Measurements from ENCODE around the gene NUP214. TPM values are rescaled to one million over a fixed set of nuclear protein-coding genes. Genes with fewer than 3 reads are reported as not detected.

The NUP214 gene
- total RNA-seq, 1 experiment from 2014 or later, result 35.5 TPM

GRCh38 chr9:131091352-131091992 lies 33.9 kb upstream of the NUP214 start:
- Histone ChIP-seq H3K4me3 (replicated peaks in 1 of 2; ENCODE audit: low read depth in 1 of 2, low read length in 2 of 2) (no peak overlapping the region), H3K27ac (ENCODE audit: low read depth, low read length) (no peak overlapping the region), H3K9me2 (ENCODE audit: insufficient read depth) (no peaks in the 10 kb centered on the region), H3K4me2 (ENCODE audit: low read length) (no peak overlapping the region), H3K4me1 (ENCODE audit: control insufficient read depth in 1 of 2, insufficient read depth in 2 of 2, low read length in 2 of 2) (peaks cover 5 to 13% of the 10 kb centered on the region in 2 experiments), H4K20me1 (ENCODE audit: insufficient read depth) (no peaks in the 10 kb centered on the region), H3K79me2 (ENCODE audit: insufficient read depth, low read length) (no peaks in the 10 kb centered on the region), H3K36me3 (ENCODE audit: control insufficient read depth in 1 of 2, insufficient read depth in 2 of 2, low read length in 2 of 2) (no peaks in the 10 kb centered on the region), H3K9me3 (ENCODE audit: control insufficient read depth in 1 of 2, insufficient read depth in 1 of 2, low read depth in 1 of 2, low read length in 2 of 2) (no peaks in the 10 kb centered on the region), H2AFZ (ENCODE audit: low read depth, low read length, poor library complexity, severe bottlenecking) (no peak overlapping the region), H3K27me3 (ENCODE audit: insufficient read depth, low read length) (no peaks in the 10 kb centered on the region), H3K9ac (ENCODE audit: low read length) (no peak overlapping the region)
- ATAC-seq (no peak), DNase-seq (ENCODE audit: low read depth, low spot score) (no peak)
- TF ChIP-seq CBX3 (IDR thresholded peaks at IDR 0.05; ENCODE audit: low read depth) (no peak), EZH2phosphoT487 (IDR thresholded peaks at IDR 0.05; ENCODE audit: borderline replicate concordance) (no peak), SRF (IDR thresholded peaks at IDR 0.05; ENCODE audit: low read depth) (no peak)
- TF ChIP-seq, protein P1, sequence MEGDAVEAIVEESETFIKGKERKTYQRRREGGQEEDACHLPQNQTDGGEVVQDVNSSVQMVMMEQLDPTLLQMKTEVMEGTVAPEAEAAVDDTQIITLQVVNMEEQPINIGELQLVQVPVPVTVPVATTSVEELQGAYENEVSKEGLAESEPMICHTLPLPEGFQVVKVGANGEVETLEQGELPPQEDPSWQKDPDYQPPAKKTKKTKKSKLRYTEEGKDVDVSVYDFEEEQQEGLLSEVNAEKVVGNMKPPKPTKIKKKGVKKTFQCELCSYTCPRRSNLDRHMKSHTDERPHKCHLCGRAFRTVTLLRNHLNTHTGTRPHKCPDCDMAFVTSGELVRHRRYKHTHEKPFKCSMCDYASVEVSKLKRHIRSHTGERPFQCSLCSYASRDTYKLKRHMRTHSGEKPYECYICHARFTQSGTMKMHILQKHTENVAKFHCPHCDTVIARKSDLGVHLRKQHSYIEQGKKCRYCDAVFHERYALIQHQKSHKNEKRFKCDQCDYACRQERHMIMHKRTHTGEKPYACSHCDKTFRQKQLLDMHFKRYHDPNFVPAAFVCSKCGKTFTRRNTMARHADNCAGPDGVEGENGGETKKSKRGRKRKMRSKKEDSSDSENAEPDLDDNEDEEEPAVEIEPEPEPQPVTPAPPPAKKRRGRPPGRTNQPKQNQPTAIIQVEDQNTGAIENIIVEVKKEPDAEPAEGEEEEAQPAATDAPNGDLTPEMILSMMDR (IDR thresholded peaks at IDR 0.05 in 2 of 3, conservative IDR thresholded peaks at IDR 0.05 in 1 of 3; ENCODE audit: borderline replicate concordance in 1 of 3, insufficient read depth in 1 of 3, low read depth in 2 of 3, low read length in 2 of 3), result no peak
- ChIA-PET RAD21 (ENCODE audit: low non-redundant PET in 1 of 2, low total read pairs in 2 of 2, uncharacterized antibody in 2 of 2, unreplicated experiment in 2 of 2) (no interaction called here), POLR2A (no interaction called here), CTCF (no interaction called here)
- no TSS peak for BruUV-seq (replicated peaks)
- intact Hi-C loops (cut with micrococcal nuclease), result no loop called here

GRCh38 chr9:131092030-131092429 lies 33.4 kb upstream of the NUP214 start:
- BruUV-seq (replicated peaks), result no TSS peak
- intact Hi-C loops (cut with micrococcal nuclease), result no loop called here
- H3K4me1 ChIP-seq (ENCODE audit: control insufficient read depth in 1 of 2, insufficient read depth in 2 of 2, low read length in 2 of 2), result peaks cover 5 to 17% of the 10 kb centered on the region in 2 experiments
- POLR2A ChIA-PET, result no interaction called here
- no peak overlapping the region for H3K9ac ChIP-seq (ENCODE audit: low read length)
- no peak for DNase-seq (ENCODE audit: low read depth, low spot score)
- TF ChIP-seq ELF1 (IDR thresholded peaks at IDR 0.05; ENCODE audit: borderline replicate concordance, low read depth), result no peak
- TF ChIP-seq EZH2 (IDR thresholded peaks at IDR 0.05), result no peak
- no peak overlapping the region for H3K4me2 ChIP-seq (ENCODE audit: low read length)
- no peaks in the 10 kb centered on the region; the same call in 1 of the 2 replicates for H3K79me2 ChIP-seq (ENCODE audit: insufficient read depth, low read length)
- no peaks in the 10 kb centered on the region for H3K9me2 ChIP-seq (ENCODE audit: insufficient read depth)
- no peak overlapping the region for H2AFZ ChIP-seq (ENCODE audit: low read depth, low read length, poor library complexity, severe bottlenecking)
- RAD21 ChIA-PET (ENCODE audit: low non-redundant PET in 1 of 2, low total read pairs in 2 of 2, uncharacterized antibody in 2 of 2, unreplicated experiment in 2 of 2), result no interaction called here
- no peaks in the 10 kb centered on the region for H3K9me3 ChIP-seq (ENCODE audit: control insufficient read depth in 1 of 2, insufficient read depth in 1 of 2, low read depth in 1 of 2, low read length in 2 of 2)
- H4K20me1 ChIP-seq (ENCODE audit: insufficient read depth), result no peaks in the 10 kb centered on the region
- CTCF ChIA-PET, result no interaction called here
- ATAC-seq, result no peak
- H3K27ac ChIP-seq (ENCODE audit: low read depth, low read length), result no peak overlapping the region
- H3K36me3 ChIP-seq (ENCODE audit: control insufficient read depth in 1 of 2, insufficient read depth in 2 of 2, low read length in 2 of 2), result no peaks in the 10 kb centered on the region
- H3K27me3 ChIP-seq (ENCODE audit: insufficient read depth, low read length), result no peaks in the 10 kb centered on the region
- no peak overlapping the region for H3K4me3 ChIP-seq (replicated peaks in 1 of 2; ENCODE audit: low read depth in 1 of 2, low read length in 2 of 2)
